ENCODE data around the gene DNER. TPM values are rescaled to one million over a fixed set of nuclear protein-coding genes. Genes with fewer than 3 reads are reported as not detected.

The DNER gene
- total and polyA plus RNA-seq, 2 of the 4 experiments (the other 2 are of a cell fraction): under 0.01 to 0.14 TPM

DNA sequence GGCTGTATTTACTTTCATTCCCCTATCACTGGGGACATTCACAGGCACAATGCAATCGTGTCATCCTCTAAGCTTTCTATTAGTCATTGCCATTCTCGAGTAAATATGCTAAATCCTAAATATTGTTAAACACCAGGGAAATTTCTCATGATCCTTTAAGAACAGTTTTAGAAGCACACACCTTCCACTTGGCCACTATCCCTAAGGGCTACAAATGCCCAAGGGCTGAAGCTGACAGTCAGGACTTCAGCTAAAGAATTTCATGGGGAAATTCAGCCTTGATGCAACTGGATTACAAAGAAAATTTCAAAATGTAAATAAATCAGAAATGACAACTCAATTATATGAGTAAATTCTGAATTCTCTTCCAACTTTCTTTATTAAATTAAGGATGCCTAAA, 280.2 kb downstream of the DNER start:
- Histone ChIP-seq H2BK5ac (ENCODE audit: low read depth, low read length, poor library complexity, severe bottlenecking) (no peak overlapping the region), H3K14ac (replicated peaks; ENCODE audit: low read depth, low read length) (no peak overlapping the region), H4K5ac (ENCODE audit: low read depth, low read length) (no peak overlapping the region), H3K4me3 (ENCODE audit: insufficient read depth, low read depth, low read length) (no peak overlapping the region), H2AFZ (replicated peaks; ENCODE audit: low read length, poor library complexity) (no peak overlapping the region), H2BK120ac (ENCODE audit: low read depth, low read length) (no peak overlapping the region), H3K79me1 (ENCODE audit: low read depth in 1 of 2, low read length in 2 of 2) (no peaks in the 10 kb centered on the region), H4K91ac (ENCODE audit: insufficient read depth, low read depth, low read length) (no peak overlapping the region), H3K18ac (ENCODE audit: low read depth, low read length) (no peak overlapping the region), H3K9me1 (ENCODE audit: insufficient read depth, low read length) (no peaks in the 10 kb centered on the region), H3K9me3 (ENCODE audit: control insufficient read depth, insufficient read depth, low read length) (no peaks in the 10 kb centered on the region; the same call in 1 of the 2 replicates), H2BK15ac (ENCODE audit: low read depth, low read length) (no peak overlapping the region), H3K4me2 (ENCODE audit: low read depth, low read length) (no peak overlapping the region), H3K4me1 (ENCODE audit: control insufficient read depth, insufficient read depth, low read length) (no peaks in the 10 kb centered on the region), H3K56ac (ENCODE audit: extremely low read depth, insufficient read depth, low read length) (no peak overlapping the region), H3K23ac (ENCODE audit: low read depth, low read length) (no peak overlapping the region), H3K4ac (ENCODE audit: low read depth, low read length) (no peak overlapping the region), H2AK9ac (replicated peaks; ENCODE audit: low read depth, low read length, poor library complexity) (no peak overlapping the region), H3K27ac (ENCODE audit: insufficient read depth, low read length) (no peak overlapping the region), H4K20me1 (ENCODE audit: insufficient read depth, low read length) (no peaks in the 10 kb centered on the region), H4K8ac (ENCODE audit: low read depth in 2 of 2, low read length in 2 of 2) (no peak overlapping the region), H2AK5ac (ENCODE audit: low read depth, low read length) (no peak overlapping the region), H2BK20ac (ENCODE audit: low read depth, low read length) (no peak overlapping the region), H3K36me3 (ENCODE audit: control insufficient read depth, insufficient read depth, low read length) (no peaks in the 10 kb centered on the region), H3K27me3 (ENCODE audit: control insufficient read depth, insufficient read depth, low read length) (no peaks in the 10 kb centered on the region), H3K9ac (ENCODE audit: low read depth, low read length) (no peak overlapping the region)
- intact Hi-C loops (cut with micrococcal nuclease) (loop anchor here (5.0 kb wide), 1 partner anchor 283 kb away; no protein-coding TSS in a partner anchor), in situ Hi-C loops (cut with MboI; ENCODE audit: low sequenced_read_pairs) (no loop called here), dilution Hi-C loops (cut with HindIII; ENCODE audit: low sequenced_read_pairs, unreplicated experiment) (no loop called here)
- ATAC-seq (ENCODE audit: low read depth) (no peak), DNase-seq (no peak)
- ChIA-PET CTCF (interaction anchor here (0.6 to 0.7 kb wide), 2 partner anchors 141 to 830 kb away, joined by 3 read pairs; no protein-coding TSS in a partner anchor), POLR2A (ENCODE audit: unreplicated experiment) (no interaction called here)
- no peak for TF ChIP-seq RAD21 (IDR thresholded peaks at IDR 0.05; ENCODE audit: low read length)
- no peak for TF ChIP-seq CTCF (conservative IDR thresholded peaks at IDR 0.05; ENCODE audit: low read depth, low read length)
- no peak for TF ChIP-seq SMC3 (IDR thresholded peaks at IDR 0.05; ENCODE audit: low read depth, low read length)
- TF ChIP-seq ELK1 (IDR thresholded peaks at IDR 0.05; ENCODE audit: borderline replicate concordance, low read depth, low read length): no peak
- WGBS, 2 experiments (ENCODE audit: extremely low coverage in 2 of 2, insufficient read length in 1 of 2): 50% methylated on average over 2 of the region's 2 CpGs; no CpG with 5 or more reads in 1 of the 2 experiments
- no TSS peak for BruUV-seq (replicated peaks)

Data from IMR-90 (cell line).